H1 (cell line): ENCODE measurements around the gene GPX4. TPM values are rescaled to one million over a fixed set of nuclear protein-coding genes. Genes with fewer than 3 reads are reported as not detected.

Experiments used
- CTCF ChIA-PET: fragments of 300-600 bp; sonication (Branson Sonifier 250); formaldehyde crosslinking; loops from one replicate; lab custom pipeline; 2021; ENCODE audit not compliant: partially characterized antibody; lab: Charles Lee
- POLR2A ChIA-PET: fragments of 300-600 bp; sonication (Branson Sonifier 250); formaldehyde crosslinking; loops from one replicate; lab custom pipeline; 2021; ENCODE audit warnings: inconsistent platforms; ENCODE audit not compliant: partially characterized antibody; lab: Charles Lee
- DNase-seq, 2 experiments: peaks; one replicate each; pipeline versions ENCODE4 v3.0.0 to v3.0.0-alpha.2; 2010 to 2022; ENCODE audit warnings: low spot score in 2 of 2, low read depth in 1 of 2, mixed read lengths in 1 of 2
- FAIRE-seq: peaks from 2 replicates; lab custom pipeline; 2011; peaks lifted over from hg19 to GRCh38; lab: Jason Lieb, UNC
- H2AFZ ChIP-seq: 2 replicates; pipeline ENCODE4 v1.8.1; 2012; ENCODE audit warnings: low read length, inconsistent platforms
- H2AK5ac ChIP-seq: 2 replicates; pipeline ENCODE4 v1.6.1; 2013; ENCODE audit warnings: low read depth, low read length
- H2BK120ac ChIP-seq: replicated peaks from 2 replicates; pipeline ENCODE3; 2013; ENCODE audit warnings: low read depth, low read length, inconsistent platforms
- H2BK12ac ChIP-seq: 2 replicates; pipeline ENCODE4 v1.6.1; 2013; ENCODE audit warnings: low read depth, low read length
- H2BK15ac ChIP-seq: 2 replicates; pipeline ENCODE4 v1.6.1; 2013; ENCODE audit warnings: low read length
- H2BK20ac ChIP-seq: 2 replicates; pipeline ENCODE4 v1.6.1; 2013; ENCODE audit warnings: low read length
- H2BK5ac ChIP-seq: 2 replicates; pipeline ENCODE4 v1.6.1; 2013; ENCODE audit warnings: low read depth, low read length
- H3K14ac ChIP-seq: 2 replicates; pipeline ENCODE4 v1.6.1; 2013; ENCODE audit warnings: inconsistent platforms; ENCODE audit not compliant: insufficient read length
- H3K18ac ChIP-seq: 2 replicates; pipeline ENCODE4 v1.6.1; 2013; ENCODE audit warnings: low read length; ENCODE audit errors: extremely low read depth
- H3K23ac ChIP-seq: 2 replicates; pipeline ENCODE4 v1.6.1; 2013; ENCODE audit warnings: inconsistent platforms; ENCODE audit not compliant: insufficient read length
- H3K23me2 ChIP-seq: 2 replicates; pipeline ENCODE4 v1.6.1; 2013; ENCODE audit warnings: low read depth, low read length
- H3K27ac ChIP-seq: 2 replicates; pipeline ENCODE4 v1.6.1; 2011; ENCODE audit warnings: low read depth, low read length, inconsistent platforms
- H3K27me3 ChIP-seq, 4 experiments: replicated peaks in 1 of 4; 1 replicate in 1 of 4; 2 replicates in 3 of 4; pipeline versions ENCODE4 v1.6.1 to v1.8.1; 2011 to 2013; ENCODE audit warnings: low read length in 3 of 4, mild to moderate bottlenecking in 3 of 4, inconsistent platforms in 2 of 4, mixed read lengths in 2 of 4, moderate library complexity in 1 of 4; ENCODE audit not compliant: control insufficient read depth in 3 of 4, insufficient read depth in 3 of 4; ENCODE audit errors: extremely low read depth in 1 of 4
- H3K36me3 ChIP-seq, 4 experiments: 2 replicates each; pipeline versions ENCODE4 v1.6.1 to v1.8.1; 2011 to 2013; ENCODE audit warnings: mild to moderate bottlenecking in 4 of 4, low read length in 3 of 4, moderate library complexity in 2 of 4, control low read depth in 1 of 4, inconsistent platforms in 1 of 4; ENCODE audit not compliant: insufficient read depth in 4 of 4, control insufficient read depth in 2 of 4
- H3K4ac ChIP-seq: replicated peaks from 2 replicates; pipeline ENCODE3; 2013; ENCODE audit warnings: low read length, low read depth, mixed read lengths, inconsistent platforms; ENCODE audit not compliant: insufficient read length
- H3K4me1 ChIP-seq, 4 experiments: replicated peaks in 1 of 4; 1 replicate in 1 of 4; 2 replicates in 3 of 4; pipeline versions ENCODE4 v1.6.1 to v1.8.1; 2011 to 2013; ENCODE audit warnings: low read length in 3 of 4, inconsistent platforms in 2 of 4, mixed read lengths in 1 of 4; ENCODE audit not compliant: insufficient read depth in 4 of 4, control insufficient read depth in 3 of 4
- H3K4me2 ChIP-seq, 2 experiments: 2 replicates each; pipeline versions ENCODE4 v1.6.1 to v1.8.1; 2011 to 2013; ENCODE audit warnings: low read depth in 2 of 2, low read length in 2 of 2, control low read depth in 1 of 2, inconsistent platforms in 1 of 2, mild to moderate bottlenecking in 1 of 2; ENCODE audit not compliant: insufficient read depth in 1 of 2
- H3K4me3 ChIP-seq, 4 experiments: fragments of 200-600, 300-600 bp in 1 of 4; sonication (generic), shearing (Covaris generic), sonication (Bioruptor Twin) in 1 of 4; 2 replicates each; pipeline versions ENCODE4 v1.5.1 to v1.8.1; 2011 to 2016; ENCODE audit warnings: low read length in 4 of 4, low read depth in 3 of 4, control low read depth in 2 of 4, inconsistent platforms in 2 of 4, mild to moderate bottlenecking in 2 of 4, mixed read lengths in 1 of 4, moderate library complexity in 1 of 4; ENCODE audit not compliant: insufficient read depth in 2 of 4; ENCODE audit errors: extremely low read depth in 1 of 4
- H3K56ac ChIP-seq: replicated peaks from 2 replicates; pipeline ENCODE3; 2013; ENCODE audit warnings: low read depth, mild to moderate bottlenecking, mixed read lengths, low read length, inconsistent platforms; ENCODE audit not compliant: insufficient read length
- H3K79me1 ChIP-seq: 2 replicates; pipeline ENCODE4 v1.6.1; 2013; ENCODE audit warnings: low read depth, low read length, control low read depth
- H3K79me2 ChIP-seq, 2 experiments: 2 replicates each; pipeline versions ENCODE4 v1.6.1 to v1.8.1; 2012 to 2013; ENCODE audit warnings: low read length in 2 of 2, mild to moderate bottlenecking in 2 of 2, inconsistent platforms in 1 of 2; ENCODE audit not compliant: insufficient read depth in 2 of 2, control insufficient read depth in 1 of 2
- H3K9ac ChIP-seq, 4 experiments: replicated peaks in 1 of 4; 1 replicate in 1 of 4; 2 replicates in 3 of 4; pipeline versions ENCODE4 v1.6.1 to v1.8.1; 2011 to 2013; ENCODE audit warnings: low read depth in 3 of 4, low read length in 3 of 4, control low read depth in 2 of 4, mild to moderate bottlenecking in 2 of 4, moderate library complexity in 2 of 4, inconsistent platforms in 1 of 4; ENCODE audit errors: extremely low read depth in 1 of 4
- H3K9me3 ChIP-seq, 2 experiments: 2 replicates each; pipeline versions ENCODE4 v1.6.1 to v1.8.1; 2012 to 2013; ENCODE audit warnings: mild to moderate bottlenecking in 2 of 2, moderate library complexity in 2 of 2, control low read depth in 1 of 2, inconsistent platforms in 1 of 2, low read depth in 1 of 2, low read length in 1 of 2, mixed read lengths in 1 of 2; ENCODE audit not compliant: insufficient read depth in 2 of 2
- H4K20me1 ChIP-seq, 2 experiments: replicated peaks in 1 of 2; 2 replicates each; pipeline versions ENCODE3 to v1.8.1; 2011 to 2013; ENCODE audit warnings: inconsistent platforms in 2 of 2, low read length in 2 of 2, mild to moderate bottlenecking in 1 of 2; ENCODE audit not compliant: insufficient read depth in 2 of 2, control insufficient read depth in 1 of 2
- H4K5ac ChIP-seq: 2 replicates; pipeline ENCODE4 v1.6.1; 2013; ENCODE audit warnings: low read length, low read depth, mixed read lengths, inconsistent platforms; ENCODE audit not compliant: insufficient read length
- H4K8ac ChIP-seq: 2 replicates; pipeline ENCODE4 v1.8.0; 2013; ENCODE audit warnings: mild to moderate bottlenecking, moderate library complexity, low read length, inconsistent platforms; ENCODE audit not compliant: insufficient read depth; ENCODE audit errors: extremely low read depth
- H4K91ac ChIP-seq: replicated peaks from 2 replicates; pipeline ENCODE3; 2013; ENCODE audit warnings: low read length, mixed read lengths, inconsistent platforms; ENCODE audit not compliant: insufficient read length
- RAD21 ChIP-seq, 2 experiments: IDR thresholded peaks in 1 of 2; conservative IDR thresholded peaks in 1 of 2; 2 replicates each; pipeline ENCODE4 v1.6.1; 2011; ENCODE audit warnings: low read depth in 2 of 2, low read length in 2 of 2, improper control_type of control experiment in 1 of 2, inconsistent platforms in 1 of 2, mild to moderate bottlenecking in 1 of 2, moderate library complexity in 1 of 2
- WGBS, 2 experiments: shearing (Covaris generic) in 1 of 2; methylation state at CpG; one replicate each; pipeline versions ENCODE4 v1.1.6 to v1.1.7; 2013 to 2015; ENCODE audit warnings: low lambda C conversion rate in 2 of 2, mixed read lengths in 2 of 2, inconsistent platforms in 1 of 2, low coverage in 1 of 2, missing lambda C conversion rate in 1 of 2; ENCODE audit not compliant: insufficient replicate concordance in 2 of 2, insufficient coverage in 1 of 2, insufficient read length in 1 of 2; ENCODE audit errors: extremely low coverage in 1 of 2, missing lambda C conversion rate in 1 of 2; 5-methylcytosine and 5-hydroxymethylcytosine counted together
- polyA plus RNA-seq, 7 experiments: library from polyadenylated mRNA; depleted of rRNA in 3 of 7; stranded (reverse) in 5 of 7; unstranded in 2 of 7; fragments of >200 nt in 5 of 7; fragments of 200-250 nt in 2 of 7; gene quantifications; 1 replicate in 5 of 7; 2 replicates in 1 of 7; 4 replicates in 1 of 7; pipeline versions ENCODE4 v1.2.1 to v1.2.3, GENCODE V29; 2011 to 2013; ENCODE audit warnings: missing spikeins in 2 of 7, mixed read lengths in 2 of 7
- total RNA-seq: library from RNA; stranded (reverse); fragmentation: NEBNext Ultra II Directional; extraction: Animal tissue kit (Norgen Biotek cat#: 25700); gene quantifications from 2 replicates; pipeline ENCODE4 v1.2.1, GENCODE V29; 2021

The GPX4 gene
- total and polyA plus RNA-seq, 2 of the 8 experiments (the other 6 are each of a cell fraction or from before 2014, with no cell fraction given), result 342 to 693 TPM

GRCh38 chr19:1128106-1128505 is 24.3 kb downstream of the GPX4 start:
- Histone ChIP-seq H3K79me2 (no peaks in the 10 kb centered on the region), H3K27me3 (no peaks in the 10 kb centered on the region), H4K20me1 (peaks cover 4 to 6% of the 10 kb centered on the region in 2 experiments), H3K4ac (no peak overlapping the region), H3K23me2 (peaks cover 4% of the 10 kb centered on the region; the same call in 1 of the 2 replicates), H3K4me1 (peaks cover 0 to 16% (median 10%) of the 10 kb centered on the region in 4 experiments; a peak in 6 of 7 replicates), H3K4me2 (no peak overlapping the region), H2AFZ (no peak overlapping the region), H3K18ac (no peak overlapping the region), H2BK5ac (no peak overlapping the region; the same call in 1 of the 2 replicates), H4K91ac (no peak overlapping the region), H3K23ac (no peak overlapping the region), H2BK12ac (no peak overlapping the region), H3K14ac (no peak overlapping the region), H4K5ac (no peak overlapping the region), H2BK20ac (no peak overlapping the region), H2AK5ac (no peak overlapping the region), H3K9me3 (no peaks in the 10 kb centered on the region), H2BK15ac (no peak overlapping the region), H3K36me3 (peaks cover 2 to 15% (median 4%) of the 10 kb centered on the region in 4 experiments; a peak in 4 of 8 replicates), H3K79me1 (peaks cover 10% of the 10 kb centered on the region), H3K4me3 (no peak overlapping the region), H3K9ac (no peak overlapping the region), H3K27ac (no peak overlapping the region), H4K8ac (no peak overlapping the region), H2BK120ac (no peak overlapping the region), H3K56ac (no peak overlapping the region)
- ChIA-PET POLR2A (interaction anchor here (0.6 to 1.0 kb wide), 3 partner anchors 14 to 41 kb away, joined by 4 read pairs; no protein-coding TSS in a partner anchor), CTCF (interaction anchor here (0.8 to 3.5 kb wide), 10 partner anchors 11 to 72 kb away, joined by 3 to 13 read pairs (median 4); no protein-coding TSS in a partner anchor)
- no peak for TF ChIP-seq RAD21 (IDR thresholded peaks at IDR 0.05 in 1 of 2, conservative IDR thresholded peaks at IDR 0.05 in 1 of 2; ENCODE audit: low read depth in 2 of 2, low read length in 2 of 2)
- FAIRE-seq (no peak), DNase-seq (no peak)
- 92% methylated on average over 12 of the region's 17 CpGs; no CpG with 5 or more reads in 1 of the 2 experiments for WGBS, 2 experiments
